ENCODE results near the gene HDAC4. TPM values are rescaled to one million over a fixed set of nuclear protein-coding genes. Genes with fewer than 3 reads are reported as not detected.

HDAC4 gene
- total and polyA plus RNA-seq, 2 donors from 2014 or later, result 2.2 to 56.8 TPM

Small RNA genes lying within 50 kb of the gene (microRNA-seq; reads per million reads assigned to microRNA genes)
- gene MIR2467 (not detected), gene MIR4269 (not detected), gene MIR4440 (not detected), gene MIR4441 (not detected)
